GM13977 (cell line): Measurements from ENCODE around the gene SLC6A6.

Source experiments
- DNase-seq: peaks from one replicate; pipeline ENCODE4 v3.0.0; 2012; ENCODE audit warnings: low spot score
- CTCF ChIP-seq: IDR thresholded peaks from 2 replicates; pipeline ENCODE4 v1.5.1; 2012; ENCODE audit warnings: mild to moderate bottlenecking, control low read depth; ENCODE audit not compliant: insufficient read depth; ENCODE audit errors: extremely low read depth, missing control alignments
- in situ Hi-C: fragments of 300-500 bp; cut with MboI; formaldehyde crosslinking; loops from one replicate; pipeline ENCODE4 v1.12.0; 2022; ENCODE audit warnings: low sequenced_read_pairs, low pct_unique_long_range_greater_than_20kb, mixed read lengths, inconsistent platforms; ENCODE audit not compliant: unreplicated experiment

Gene SLC6A6

GRCh38 chr3:14468621-14468981, 66.2 kb downstream of the SLC6A6 start:
- TF ChIP-seq CTCF, result no peak
- in situ Hi-C loops, result loop anchor here (5.0 kb wide), 1 partner anchor 206 kb away; no protein-coding TSS in a partner anchor
- DNase-seq, result no peak

GRCh38 chr3:14470461-14470860, 68.1 kb downstream of the SLC6A6 start:
- TF ChIP-seq CTCF, result no peak
- DNase-seq, result no peak
- in situ Hi-C loops, result no loop called here

GRCh38 chr3:14471016-14471415, 68.6 kb downstream of the SLC6A6 start:
- in situ Hi-C loops, result no loop called here
- no peak for DNase-seq

GRCh38 chr3:14471690-14472089, 69.3 kb downstream of the SLC6A6 start:
- no peak for TF ChIP-seq CTCF
- in situ Hi-C loops, result no loop called here

More at GRCh38 chr3:14471016-14471415, 68.6 kb downstream of the SLC6A6 start:
- TF ChIP-seq CTCF, result no peak

GRCh38 chr3:14472471-14473351, 70.3 kb downstream of the SLC6A6 start:
- no peak for DNase-seq
- in situ Hi-C loops, result no loop called here

More at GRCh38 chr3:14471690-14472089, 69.3 kb downstream of the SLC6A6 start:
- no peak for DNase-seq

GRCh38 chr3:14473411-14473891, 71.0 kb downstream of the SLC6A6 start:
- no peak for TF ChIP-seq CTCF

More at GRCh38 chr3:14472471-14473351, 70.3 kb downstream of the SLC6A6 start:
- TF ChIP-seq CTCF, result no peak

More at GRCh38 chr3:14473411-14473891, 71.0 kb downstream of the SLC6A6 start:
- in situ Hi-C loops, result no loop called here
- DNase-seq, result no peak
